UCSD-AML1 (cell line): Measurements from ENCODE around the gene CNNM2.

Experiments used
- DNase-seq: peaks from one replicate; lab custom pipeline; 2025; ENCODE audit not compliant: unreplicated experiment; lab: John Stamatoyannopoulos, UW

CNNM2 gene

GRCh38 chr10:103069453-103070331, 151.6 kb downstream of the CNNM2 start:
- peak; percentile 45 for DNase-seq

GRCh38 chr10:103072276-103072675, 154.2 kb downstream of the CNNM2 start:
- no peak for DNase-seq

GRCh38 chr10:103072891-103073290, 154.8 kb downstream of the CNNM2 start:
- DNase-seq: no peak

GRCh38 chr10:103077020-103077419, 158.9 kb downstream of the CNNM2 start:
- no peak for DNase-seq

GRCh38 chr10:103077491-103078308, 159.6 kb downstream of the CNNM2 start:
- no peak for DNase-seq

- DNase-seq: no peak
Observed at GRCh38 chr10:103078309-103078615, 160.2 kb downstream of the CNNM2 start.

GRCh38 chr10:103078676-103079075, 160.6 kb downstream of the CNNM2 start:
- DNase-seq: no peak

GRCh38 chr10:103079100-103079499, 161.0 kb downstream of the CNNM2 start:
- DNase-seq: no peak

- DNase-seq: no peak
Observed at GRCh38 chr10:103079946-103080345, 161.9 kb downstream of the CNNM2 start.

- DNase-seq: no peak
Observed at GRCh38 chr10:103080891-103081581, 162.9 kb downstream of the CNNM2 start.

- DNase-seq: no peak
Observed at GRCh38 chr10:103082683-103083082, 164.6 kb downstream of the CNNM2 start.

GRCh38 chr10:103083266-103083976, 165.3 kb downstream of the CNNM2 start:
- no peak for DNase-seq

GRCh38 chr10:103083977-103084320, 165.9 kb downstream of the CNNM2 start:
- no peak for DNase-seq

GRCh38 chr10:103086261-103086660, 168.2 kb downstream of the CNNM2 start:
- DNase-seq: no peak

- DNase-seq: no peak
Observed at GRCh38 chr10:103086799-103087198, 168.7 kb downstream of the CNNM2 start.

- no peak for DNase-seq
Observed at GRCh38 chr10:103089493-103089892, 171.4 kb downstream of the CNNM2 start.

- DNase-seq: no peak
Observed at GRCh38 chr10:103090911-103091310, 172.8 kb downstream of the CNNM2 start.

- no peak for DNase-seq
Observed at GRCh38 chr10:103095005-103095404, 176.9 kb downstream of the CNNM2 start.

- DNase-seq: no peak
Observed at GRCh38 chr10:103096130-103096529, 178.0 kb downstream of the CNNM2 start.

GRCh38 chr10:103098240-103098639, 180.1 kb downstream of the CNNM2 start:
- no peak for DNase-seq

- no peak for DNase-seq
Observed at GRCh38 chr10:103100620-103101019, 182.5 kb downstream of the CNNM2 start.
